Activated naive CD4-positive, alpha-beta T cell treated with Interleukin-2 at 50 U/mL for 16 hours (primary cell): Measurements from ENCODE around the gene INF2.
A peak's percentile ranks its signal among the peaks of the same experiment; 100 is the strongest.
"Not testable (repeated sequence)": the region's sequence is repeated elsewhere in the genome, so short reads cannot be mapped to it uniquely, and the experiment has no call there.

Experiments
- DNase-seq: peaks from one replicate; pipeline ENCODE4 v3.0.0-alpha.2; 2020

INF2 gene

GRCh38 chr14:104689109-104689880, at the start of gene INF2:
TSS of gene INF2 (plus strand) at chr14:104689618. CDS start at chr14:104701366, 11,748 bp downstream.
- DNase-seq, result peak; percentile 50

GRCh38 chr14:104639885-104640548, 49.4 kb upstream of the INF2 start:
- DNase-seq, result peak; percentile 53

DNA sequence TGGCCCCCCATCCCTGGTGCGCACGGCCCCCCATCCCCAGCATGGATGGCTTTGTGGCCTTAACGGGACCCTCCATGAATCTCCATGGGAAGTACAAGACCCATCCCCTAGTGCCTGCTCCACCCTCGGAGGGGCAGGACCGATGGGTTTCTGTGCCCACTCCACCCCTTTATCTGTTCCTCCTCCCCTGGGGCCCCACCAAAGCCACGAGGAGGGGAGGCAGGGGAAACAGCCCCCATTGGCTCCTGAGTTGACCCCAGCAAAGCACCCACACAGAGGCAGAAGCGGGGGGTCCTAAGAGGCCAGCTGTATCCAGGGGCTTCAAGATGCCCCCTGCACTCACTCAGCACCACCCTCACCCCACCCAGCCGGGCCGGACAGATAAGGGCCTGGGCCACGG, 48.7 kb upstream of the INF2 start:
- DNase-seq, result no peak

DNA sequence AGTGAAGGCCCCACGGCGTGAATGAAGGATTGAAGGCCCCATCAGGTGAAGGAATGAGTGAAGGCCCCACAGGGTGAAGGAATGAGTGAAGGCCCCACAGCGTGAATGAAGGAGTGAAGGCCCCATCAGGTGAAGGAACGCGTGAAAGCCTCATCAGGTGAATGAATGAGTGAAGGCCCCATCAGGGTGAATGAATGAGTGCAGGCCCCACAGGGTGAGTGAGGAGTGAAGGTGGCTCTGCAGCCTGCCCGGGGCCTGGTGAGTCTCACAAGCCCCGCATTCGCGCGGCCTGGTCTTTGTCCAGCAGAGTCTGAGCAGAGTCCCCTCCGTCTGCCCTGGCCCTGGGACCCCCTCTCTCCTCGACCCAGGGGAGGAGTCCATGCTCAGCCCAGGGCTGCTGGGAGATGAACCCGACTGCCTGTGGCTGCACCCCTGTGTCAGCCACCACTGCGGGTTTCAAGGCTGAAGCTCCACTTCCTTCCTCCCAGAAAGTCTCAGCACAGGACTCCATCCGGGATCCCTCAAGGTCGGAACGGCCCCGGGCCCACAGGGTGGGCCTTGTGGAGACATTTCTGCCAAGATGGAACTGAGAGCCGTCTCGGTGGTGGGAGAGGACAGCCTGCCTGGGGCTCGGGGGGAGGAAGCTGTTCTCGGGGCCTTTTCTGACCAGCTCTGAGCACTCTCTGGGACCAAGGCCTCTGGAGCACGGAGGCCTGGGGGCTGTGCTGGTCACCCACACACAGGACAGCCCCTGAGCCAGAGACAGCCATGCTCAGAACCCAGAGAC, 47.5 kb upstream of the INF2 start:
- no peak for DNase-seq

DNA sequence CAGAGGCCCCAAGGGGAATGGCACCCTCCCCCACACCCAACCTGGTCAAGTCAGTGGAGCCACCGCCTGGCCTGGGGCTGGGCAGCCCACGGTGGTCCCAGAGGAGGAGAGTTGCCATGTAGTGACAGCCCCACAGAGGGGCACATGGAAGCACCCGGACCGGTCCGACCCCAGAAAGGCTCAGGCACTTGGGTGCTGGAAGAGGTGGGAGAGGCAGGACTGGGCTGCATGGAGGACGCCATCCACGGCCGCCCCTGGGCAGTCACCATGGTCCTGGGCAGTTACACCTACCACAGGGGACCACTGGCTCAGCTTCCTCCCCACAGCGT, 46.9 kb upstream of the INF2 start:
- no peak for DNase-seq

- no peak for DNase-seq
These were observed 46.1 kb upstream of the INF2 start for GRCh38 chr14:104643306-104643705.

DNA sequence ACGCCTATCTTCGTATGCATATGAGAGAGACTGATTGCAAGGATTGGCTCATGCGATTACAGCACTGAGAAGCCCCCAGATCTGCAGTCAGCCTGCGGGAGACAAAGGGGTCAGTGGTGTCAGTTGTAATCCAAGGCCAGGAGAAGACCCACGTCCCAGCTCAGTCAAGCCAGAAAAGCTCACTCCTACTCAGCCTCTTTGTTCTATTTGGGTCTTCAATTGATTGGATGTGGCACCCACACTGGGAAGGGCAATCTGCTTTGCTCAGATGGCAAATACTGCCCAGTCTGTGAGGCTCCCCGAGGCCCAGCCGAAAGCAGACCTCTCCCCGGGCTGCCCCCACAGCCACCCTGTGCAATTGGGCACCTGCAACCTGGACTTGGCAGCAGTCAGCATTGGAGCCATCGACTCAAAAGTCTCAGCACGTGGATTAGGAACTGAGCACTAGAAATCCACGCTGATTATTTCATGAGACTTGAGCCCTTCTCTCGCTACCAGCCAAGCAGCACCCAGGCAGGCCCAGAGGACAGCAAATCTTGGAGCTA, 45.3 kb upstream of the INF2 start:
- DNase-seq, result no peak

- DNase-seq, result no peak
These were observed 44.6 kb upstream of the INF2 start for GRCh38 chr14:104644656-104645378.

DNA sequence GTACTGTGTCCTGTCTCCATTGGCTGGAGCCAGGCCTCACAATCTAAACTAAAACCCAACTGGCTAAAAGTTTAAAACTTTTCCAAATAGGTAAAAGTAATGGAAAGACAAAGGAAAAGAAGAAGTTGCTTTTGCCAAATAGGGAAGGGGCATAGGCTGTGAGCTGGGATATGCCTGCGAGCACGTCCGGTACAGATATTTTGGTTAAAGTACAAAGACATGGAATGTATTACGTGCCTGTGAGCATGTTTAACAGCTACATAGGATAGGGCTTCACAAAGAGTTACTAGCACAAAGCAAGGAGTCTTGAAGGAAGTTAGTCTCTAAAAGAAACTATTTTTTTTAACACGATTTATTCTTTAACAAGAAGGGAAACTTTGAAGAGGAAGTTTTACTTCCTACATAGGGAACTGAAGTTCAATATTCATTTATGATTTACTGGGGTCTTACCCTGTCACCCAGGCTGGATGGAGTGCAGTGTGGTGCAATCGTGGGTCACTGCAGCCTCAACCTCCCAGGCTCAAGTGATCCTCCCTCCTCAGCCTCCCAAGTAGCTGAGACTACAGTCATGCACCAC, 41.9 kb upstream of the INF2 start:
- no peak for DNase-seq

DNA sequence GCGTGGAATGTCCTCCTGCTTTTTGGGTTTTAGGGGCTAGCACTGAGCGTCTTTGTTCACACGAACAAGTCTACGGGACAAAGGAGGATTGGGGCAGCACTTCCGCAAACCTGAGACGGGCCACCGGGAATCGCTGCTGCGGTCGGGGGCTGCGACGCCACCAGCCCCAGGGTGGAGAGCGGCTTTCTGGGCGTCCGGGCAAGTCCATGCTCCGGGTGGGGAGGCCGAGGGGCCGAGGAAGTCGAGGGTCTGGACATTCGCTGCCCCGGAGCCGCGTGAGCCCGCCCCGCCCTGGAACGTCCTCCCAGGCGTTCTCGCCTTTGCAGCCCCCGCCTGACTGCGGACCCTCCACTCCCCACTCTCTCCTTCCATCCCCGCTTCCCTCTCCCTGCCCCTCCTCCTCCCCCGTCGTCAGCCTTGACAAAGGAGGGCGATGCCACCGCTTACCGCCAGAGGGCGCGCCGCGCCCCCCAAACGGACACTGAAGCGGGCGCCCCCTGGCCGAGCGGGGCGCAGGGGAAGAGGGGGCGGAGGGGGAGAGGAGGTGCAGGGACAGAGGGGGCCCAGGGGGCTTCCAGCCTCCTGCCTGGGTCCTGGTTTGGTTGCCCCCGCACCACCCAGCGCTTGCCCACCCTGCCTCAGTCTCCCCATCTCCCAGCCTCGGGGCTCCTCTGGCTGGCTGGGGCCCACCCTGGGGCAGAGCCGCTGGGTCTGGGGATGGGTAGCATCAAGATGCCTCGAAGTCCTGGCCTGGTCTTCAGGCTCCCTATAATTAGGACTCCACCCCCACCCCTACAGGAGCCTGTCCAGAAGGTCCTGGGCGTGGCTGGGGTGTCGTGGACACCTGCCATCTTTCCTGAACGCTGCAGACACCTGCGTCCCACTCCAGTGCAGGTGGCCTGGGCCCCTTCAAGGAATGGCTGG, 39.1 kb upstream of the INF2 start:
- peak; percentile 67 for DNase-seq

GRCh38 chr14:104650981-104651875, 38.2 kb upstream of the INF2 start:
- DNase-seq, result no peak

GRCh38 chr14:104651876-104652260, 37.5 kb upstream of the INF2 start:
- no peak for DNase-seq

DNA sequence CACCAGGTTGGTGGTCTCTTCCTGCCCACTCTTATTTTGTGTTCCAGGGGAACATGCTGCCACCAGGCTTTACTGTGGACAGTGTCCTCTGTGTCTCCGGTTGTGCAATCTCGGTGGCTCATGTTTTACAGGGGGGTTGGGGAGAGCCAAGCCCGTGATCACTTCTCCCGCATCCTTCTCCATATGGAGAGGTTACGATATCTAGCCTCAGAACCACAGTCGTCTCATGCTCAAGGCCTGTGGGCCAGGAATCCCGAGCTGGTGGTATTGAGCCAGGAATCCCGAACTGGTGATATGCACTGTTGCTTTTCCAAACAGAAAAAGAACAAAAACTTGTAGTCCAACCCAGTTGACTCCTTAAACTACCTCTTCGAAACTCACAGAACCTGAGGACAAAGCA, 37.0 kb upstream of the INF2 start:
- DNase-seq, result no peak

- DNase-seq, result not testable (repeated sequence)
These were observed 36.1 kb upstream of the INF2 start for GRCh38 chr14:104653130-104653920.

DNA sequence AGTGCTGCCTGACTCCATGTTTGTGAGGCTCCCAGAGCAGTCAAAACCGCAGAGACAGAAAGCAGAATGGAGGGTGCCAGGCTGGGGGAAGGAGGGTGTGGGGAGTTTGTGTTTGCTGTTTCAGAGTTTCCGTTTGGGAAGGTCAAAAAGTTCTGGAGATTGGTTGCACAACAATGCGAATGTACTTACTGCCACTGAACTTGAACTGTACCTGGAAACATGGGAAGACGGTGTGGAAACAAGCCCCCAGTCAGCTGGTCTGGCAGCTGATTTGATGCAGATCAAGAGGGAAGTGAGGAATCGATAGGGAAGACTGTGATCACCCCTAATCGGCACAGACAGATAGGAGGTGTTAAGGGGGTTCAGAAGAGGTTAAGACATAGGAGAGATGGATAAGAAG, 35.3 kb upstream of the INF2 start:
- no peak for DNase-seq

- no peak for DNase-seq
These were observed 34.1 kb upstream of the INF2 start for GRCh38 chr14:104655128-104655848.

GRCh38 chr14:104656014-104656714, 33.3 kb upstream of the INF2 start:
- DNase-seq, result no peak

GRCh38 chr14:104657101-104657524, 32.3 kb upstream of the INF2 start:
- no peak for DNase-seq
